Measurements from ENCODE around the gene SNRNP27.
"Not testable (repeated sequence)": the region's sequence is repeated elsewhere in the genome, so short reads cannot be mapped to it uniquely, and the experiment has no call there.

Gene SNRNP27

GRCh38 chr2:69947325-69947931 lies 53.7 kb downstream of the SNRNP27 start:
- DNase-seq, result no peak

GRCh38 chr2:69948032-69948962 lies 54.5 kb downstream of the SNRNP27 start:
- no peak for DNase-seq

- DNase-seq, result no peak
Measured at GRCh38 chr2:69948963-69949645, 55.3 kb downstream of the SNRNP27 start.

GRCh38 chr2:69950241-69950640 lies 56.5 kb downstream of the SNRNP27 start:
- no peak for DNase-seq

DNA sequence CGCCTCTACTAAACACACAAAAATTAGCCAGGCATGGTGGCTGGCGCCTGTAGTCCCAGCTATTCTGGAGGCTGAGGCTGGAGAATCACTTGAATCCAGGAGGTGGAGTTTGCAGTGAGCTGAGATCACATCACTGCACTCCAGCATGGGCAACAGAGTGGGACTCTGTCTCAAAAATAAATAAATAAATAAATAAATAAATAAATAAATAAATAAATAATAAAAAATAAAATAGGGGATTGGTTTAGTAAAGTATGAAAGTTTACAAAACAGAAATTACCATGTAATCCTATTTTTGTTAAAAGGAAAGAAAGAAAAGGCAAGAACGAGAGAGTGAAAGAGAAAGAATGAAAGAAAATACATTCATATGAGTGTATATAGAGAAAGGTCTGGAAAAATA lies 56.9 kb downstream of the SNRNP27 start:
- DNase-seq, result not testable (repeated sequence)

GRCh38 chr2:69952336-69953115 lies 58.8 kb downstream of the SNRNP27 start:
- no peak for DNase-seq

DNA sequence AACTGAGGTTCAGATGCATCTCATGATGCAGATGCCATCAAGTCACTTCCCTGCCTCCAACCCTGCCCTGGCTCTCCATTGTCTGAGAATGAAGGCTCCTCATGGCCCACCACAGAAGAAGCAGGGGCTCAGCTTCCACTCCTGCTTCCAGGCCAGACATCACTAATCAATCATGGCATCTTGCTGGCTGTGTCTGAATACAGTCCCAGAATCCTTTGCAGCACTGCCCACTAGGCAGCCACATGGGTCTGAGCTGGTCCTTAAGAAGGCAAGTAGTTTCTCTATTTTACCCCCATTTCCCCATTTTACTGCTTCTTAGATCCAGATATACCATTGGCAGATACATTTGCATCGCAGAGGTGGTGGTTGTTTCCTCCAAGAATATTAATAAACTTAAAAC lies 60.3 kb downstream of the SNRNP27 start:
- no peak for DNase-seq
